ENCODE results near the gene MAP3K5.

GRCh38 chr6:136751522-136751956 is 40.7 kb downstream of the MAP3K5 start:
- TF ChIP-seq POLR2AphosphoS5 (IDR thresholded peaks at IDR 0.05; ENCODE audit: low read depth, low read length) (no peak), SIN3A (IDR thresholded peaks at IDR 0.05; ENCODE audit: borderline replicate concordance, insufficient read depth, low read length) (no peak), FOXP2 (optimal IDR thresholded peaks at IDR 0.05; ENCODE audit: borderline replicate concordance, extremely low read depth, extremely low read length, insufficient read depth) (no peak), REST (IDR thresholded peaks at IDR 0.05; ENCODE audit: insufficient read depth in 1 of 2, low read depth in 2 of 2, low read length in 2 of 2) (no peak), TAF1 (IDR thresholded peaks at IDR 0.05; ENCODE audit: borderline replicate concordance, insufficient read depth, low read length) (no peak)
